ENCODE data around the gene ZNF23. TPM values are rescaled to one million over a fixed set of nuclear protein-coding genes. Genes with fewer than 3 reads are reported as not detected.

ZNF23 gene
- total RNA-seq, 1 donor from 2014 or later: 11.6 TPM

Other genes with a start within 250 kb of the ZNF23 start
- 8.4 TPM for gene HYDIN, start 231.5 kb downstream of the ZNF23 start, total RNA-seq
- gene CMTR2, start 172.8 kb downstream of the ZNF23 start, total RNA-seq: 27.7 TPM
- 0.89 TPM for gene CALB2, start 103.5 kb downstream of the ZNF23 start, total RNA-seq
- gene TLE7, start 20.2 kb downstream of the ZNF23 start, total RNA-seq: not detected
- 19.0 TPM for gene ZNF19, start 27.1 kb upstream of the ZNF23 start, total RNA-seq
- 0.16 TPM for gene CHST4, start 64.2 kb upstream of the ZNF23 start, total RNA-seq
- gene TAT, start 114.8 kb upstream of the ZNF23 start, total RNA-seq: 0.26 TPM
- 12.5 TPM for gene MARVELD3, start 163.9 kb upstream of the ZNF23 start, total RNA-seq

Measured in ureter (tissue), 1 donor.